ENCODE results near the gene SHCBP1. TPM values are rescaled to one million over a fixed set of nuclear protein-coding genes. Genes with fewer than 3 reads are reported as not detected.
"Not testable (repeated sequence)": the region's sequence is repeated elsewhere in the genome, so short reads cannot be mapped to it uniquely, and the experiment has no call there.

Gene SHCBP1
- total and polyA plus RNA-seq, 10 of the 15 experiments (the other 5 are each of a cell fraction or from before 2014, with no cell fraction given): 9.5 to 73.3 (median 30.2) TPM

- intact Hi-C loops (cut with micrococcal nuclease; ENCODE audit: unreplicated experiment): no loop called here
- H3K4me1 ChIP-seq (ENCODE audit: control insufficient read depth, insufficient read depth, low read length): peaks cover 7% of the 10 kb centered on the region; the same call in 1 of the 2 replicates
- no peaks in the 10 kb centered on the region for H3K27me3 ChIP-seq (replicated peaks in 1 of 2; ENCODE audit: control insufficient read depth in 2 of 2, insufficient read depth in 2 of 2, low read length in 1 of 2)
- SMC1A ChIA-PET (ENCODE audit: uncharacterized antibody, unreplicated experiment): no interaction called here
- no peak overlapping the region for H3K9ac ChIP-seq (ENCODE audit: control insufficient read depth, insufficient read depth, low read length)
- no peaks in the 10 kb centered on the region for H4K20me1 ChIP-seq (ENCODE audit: control insufficient read depth, insufficient read depth)
- H3K79me2 ChIP-seq (ENCODE audit: control insufficient read depth, insufficient read depth, low read length): no peaks in the 10 kb centered on the region
- H3K4me3 ChIP-seq: no peak overlapping the region
- CTCF ChIA-PET: no interaction called here
- DNase-seq (ENCODE audit: low read depth, low spot score): no peak
- FAIRE-seq: no peak
- H3K9me3 ChIP-seq (replicated peaks; ENCODE audit: control insufficient read depth, insufficient read depth, low read length): no peaks in the 10 kb centered on the region
- RAD21 ChIA-PET (ENCODE audit: unreplicated experiment): no interaction called here
- H3K36me3 ChIP-seq (ENCODE audit: control insufficient read depth in 2 of 2, insufficient read depth in 2 of 2, low read length in 1 of 2): no peaks in the 10 kb centered on the region
- H3K27ac ChIP-seq (ENCODE audit: control insufficient read depth, insufficient read depth): no peak overlapping the region
- no TSS peak for BruUV-seq (replicated peaks)
- no peak for TF ChIP-seq IKZF1 (conservative IDR thresholded peaks at IDR 0.05)
- TF ChIP-seq JUNB (IDR thresholded peaks at IDR 0.05): no peak
- no peak for TF ChIP-seq ZNF274 (IDR thresholded peaks at IDR 0.05; ENCODE audit: insufficient read depth, insufficient read length)
- H3K4me2 ChIP-seq (ENCODE audit: control insufficient read depth, insufficient read depth): no peak overlapping the region
- no peak for ATAC-seq
- in situ Hi-C loops (cut with MboI): no loop called here
- no peak overlapping the region for H2AFZ ChIP-seq (ENCODE audit: control insufficient read depth, low read depth, low read length)
- POLR2A ChIA-PET: no interaction called here
- WGBS (ENCODE audit: insufficient coverage, insufficient replicate concordance, low lambda C conversion rate, missing lambda C conversion rate): 88% methylated on average over 5 of the region's 5 CpGs
Observed at GRCh38 chr16:46627746-46628145, 6.6 kb upstream of the SHCBP1 start.

- H3K27ac ChIP-seq (ENCODE audit: control insufficient read depth, insufficient read depth); POLR2A ChIA-PET; H3K27me3 ChIP-seq (replicated peaks in 1 of 2; ENCODE audit: control insufficient read depth in 2 of 2, insufficient read depth in 2 of 2, low read length in 1 of 2); ATAC-seq; H3K9ac ChIP-seq (ENCODE audit: control insufficient read depth, insufficient read depth, low read length); H3K36me3 ChIP-seq (ENCODE audit: control insufficient read depth in 2 of 2, insufficient read depth in 2 of 2, low read length in 1 of 2); H4K20me1 ChIP-seq (ENCODE audit: control insufficient read depth, insufficient read depth); H3K4me1 ChIP-seq (ENCODE audit: control insufficient read depth, insufficient read depth, low read length); DNase-seq (ENCODE audit: low read depth, low spot score); H3K9me3 ChIP-seq (replicated peaks; ENCODE audit: control insufficient read depth, insufficient read depth, low read length); FAIRE-seq; in situ Hi-C loops (cut with MboI); H2AFZ ChIP-seq (ENCODE audit: control insufficient read depth, low read depth, low read length); SMC1A ChIA-PET (ENCODE audit: uncharacterized antibody, unreplicated experiment); BruUV-seq (replicated peaks); CTCF ChIA-PET; H3K4me3 ChIP-seq; H3K79me2 ChIP-seq (ENCODE audit: control insufficient read depth, insufficient read depth, low read length); intact Hi-C loops (cut with micrococcal nuclease; ENCODE audit: unreplicated experiment); H3K4me2 ChIP-seq (ENCODE audit: control insufficient read depth, insufficient read depth): not testable (repeated sequence)
- RAD21 ChIA-PET (ENCODE audit: unreplicated experiment): interaction anchor here (1.1 kb wide), 1 partner anchor 73 kb away, joined by 3 read pairs; no protein-coding TSS in a partner anchor
- 90% methylated on average over 22 of the region's 22 CpGs for WGBS (ENCODE audit: insufficient coverage, insufficient replicate concordance, low lambda C conversion rate, missing lambda C conversion rate)
Observed at GRCh38 chr16:46626681-46627080, 5.5 kb upstream of the SHCBP1 start.

GRCh38 chr16:46624862-46625261 is 3.7 kb upstream of the SHCBP1 start:
- FAIRE-seq; SMC1A ChIA-PET (ENCODE audit: uncharacterized antibody, unreplicated experiment): not testable (repeated sequence)

GRCh38 chr16:46623707-46624106 is 2.5 kb upstream of the SHCBP1 start:
- RAD21 ChIA-PET (ENCODE audit: unreplicated experiment); SMC1A ChIA-PET (ENCODE audit: uncharacterized antibody, unreplicated experiment); H4K20me1 ChIP-seq (ENCODE audit: control insufficient read depth, insufficient read depth); H3K9ac ChIP-seq (ENCODE audit: control insufficient read depth, insufficient read depth, low read length); H3K4me3 ChIP-seq; BruUV-seq (replicated peaks); H3K9me3 ChIP-seq (replicated peaks; ENCODE audit: control insufficient read depth, insufficient read depth, low read length); H3K36me3 ChIP-seq (ENCODE audit: control insufficient read depth in 2 of 2, insufficient read depth in 2 of 2, low read length in 1 of 2); H2AFZ ChIP-seq (ENCODE audit: control insufficient read depth, low read depth, low read length); H3K27me3 ChIP-seq (replicated peaks in 1 of 2; ENCODE audit: control insufficient read depth in 2 of 2, insufficient read depth in 2 of 2, low read length in 1 of 2); H3K27ac ChIP-seq (ENCODE audit: control insufficient read depth, insufficient read depth); FAIRE-seq; H3K4me2 ChIP-seq (ENCODE audit: control insufficient read depth, insufficient read depth); DNase-seq (ENCODE audit: low read depth, low spot score); ATAC-seq; POLR2A ChIA-PET; intact Hi-C loops (cut with micrococcal nuclease; ENCODE audit: unreplicated experiment); in situ Hi-C loops (cut with MboI); CTCF ChIA-PET: not testable (repeated sequence)
- Histone ChIP-seq H3K79me2 (ENCODE audit: control insufficient read depth, insufficient read depth, low read length) (peaks cover 21% of the 10 kb centered on the region), H3K4me1 (ENCODE audit: control insufficient read depth, insufficient read depth, low read length) (peaks cover 11% of the 10 kb centered on the region)
- 60% methylated on average over 1 of the region's 6 CpGs for WGBS (ENCODE audit: insufficient coverage, insufficient replicate concordance, low lambda C conversion rate, missing lambda C conversion rate)

More at GRCh38 chr16:46624862-46625261, 3.7 kb upstream of the SHCBP1 start:
- H3K9me3 ChIP-seq (replicated peaks; ENCODE audit: control insufficient read depth, insufficient read depth, low read length); in situ Hi-C loops (cut with MboI); H4K20me1 ChIP-seq (ENCODE audit: control insufficient read depth, insufficient read depth); H3K4me1 ChIP-seq (ENCODE audit: control insufficient read depth, insufficient read depth, low read length); H3K4me3 ChIP-seq; intact Hi-C loops (cut with micrococcal nuclease; ENCODE audit: unreplicated experiment); POLR2A ChIA-PET; BruUV-seq (replicated peaks); H3K9ac ChIP-seq (ENCODE audit: control insufficient read depth, insufficient read depth, low read length); ATAC-seq; H3K27ac ChIP-seq (ENCODE audit: control insufficient read depth, insufficient read depth); H3K36me3 ChIP-seq (ENCODE audit: control insufficient read depth in 2 of 2, insufficient read depth in 2 of 2, low read length in 1 of 2); H2AFZ ChIP-seq (ENCODE audit: control insufficient read depth, low read depth, low read length); H3K4me2 ChIP-seq (ENCODE audit: control insufficient read depth, insufficient read depth); CTCF ChIA-PET; RAD21 ChIA-PET (ENCODE audit: unreplicated experiment); DNase-seq (ENCODE audit: low read depth, low spot score); H3K27me3 ChIP-seq (replicated peaks in 1 of 2; ENCODE audit: control insufficient read depth in 2 of 2, insufficient read depth in 2 of 2, low read length in 1 of 2): not testable (repeated sequence)
- H3K79me2 ChIP-seq (ENCODE audit: control insufficient read depth, insufficient read depth, low read length): peaks cover 13% of the 10 kb centered on the region
- 88% methylated on average over 4 of the region's 6 CpGs for WGBS (ENCODE audit: insufficient coverage, insufficient replicate concordance, low lambda C conversion rate, missing lambda C conversion rate)
